A204.1 (cell line): ENCODE measurements around the gene CREB3L1.
"Not testable (repeated sequence)": the region's sequence is repeated elsewhere in the genome, so short reads cannot be mapped to it uniquely, and the experiment has no call there.

Source experiments
- FAIRE-seq: peaks from 2 replicates; lab custom pipeline; 2012; peaks lifted over from hg19 to GRCh38; lab: Jason Lieb, UNC

Gene CREB3L1

DNA sequence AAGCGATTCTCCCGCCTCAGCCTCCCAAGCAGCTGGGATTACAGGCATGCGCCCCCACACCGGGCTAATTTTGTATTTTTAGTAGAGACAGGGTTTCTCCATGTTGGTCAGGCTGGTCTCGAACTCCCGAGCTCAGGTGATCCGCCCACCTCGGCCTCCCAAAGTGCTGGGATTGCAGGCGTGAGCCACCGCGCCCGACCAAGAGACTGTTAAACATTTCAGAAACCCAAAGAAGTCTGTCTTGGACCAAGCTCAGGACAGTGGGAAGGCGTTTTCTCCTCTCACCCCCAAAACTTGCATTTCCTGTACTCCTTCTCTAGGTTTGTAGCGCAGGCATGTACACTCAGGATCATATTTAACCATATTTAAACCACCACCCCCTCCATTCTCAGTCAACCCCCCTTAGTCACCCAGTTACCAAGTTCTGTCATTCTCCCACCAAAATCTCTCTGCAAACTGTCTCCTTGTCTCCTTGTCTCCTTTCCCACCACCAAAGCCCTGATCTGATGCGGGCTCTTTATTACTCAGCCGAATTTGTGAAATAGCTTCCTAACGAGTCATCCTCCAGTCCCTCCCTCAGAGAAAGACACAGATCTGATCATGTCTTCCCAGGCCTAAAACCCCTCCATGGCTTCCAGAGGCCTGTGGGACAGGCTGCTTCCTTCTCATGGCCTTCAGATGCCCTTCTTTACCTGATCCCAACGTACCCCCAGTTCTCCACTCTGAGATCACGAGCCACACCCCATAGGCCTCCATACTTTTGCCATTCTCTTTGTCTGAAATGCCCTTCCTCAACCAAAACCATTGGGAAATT lies 29.0 kb upstream of the CREB3L1 start:
- FAIRE-seq = no peak

DNA sequence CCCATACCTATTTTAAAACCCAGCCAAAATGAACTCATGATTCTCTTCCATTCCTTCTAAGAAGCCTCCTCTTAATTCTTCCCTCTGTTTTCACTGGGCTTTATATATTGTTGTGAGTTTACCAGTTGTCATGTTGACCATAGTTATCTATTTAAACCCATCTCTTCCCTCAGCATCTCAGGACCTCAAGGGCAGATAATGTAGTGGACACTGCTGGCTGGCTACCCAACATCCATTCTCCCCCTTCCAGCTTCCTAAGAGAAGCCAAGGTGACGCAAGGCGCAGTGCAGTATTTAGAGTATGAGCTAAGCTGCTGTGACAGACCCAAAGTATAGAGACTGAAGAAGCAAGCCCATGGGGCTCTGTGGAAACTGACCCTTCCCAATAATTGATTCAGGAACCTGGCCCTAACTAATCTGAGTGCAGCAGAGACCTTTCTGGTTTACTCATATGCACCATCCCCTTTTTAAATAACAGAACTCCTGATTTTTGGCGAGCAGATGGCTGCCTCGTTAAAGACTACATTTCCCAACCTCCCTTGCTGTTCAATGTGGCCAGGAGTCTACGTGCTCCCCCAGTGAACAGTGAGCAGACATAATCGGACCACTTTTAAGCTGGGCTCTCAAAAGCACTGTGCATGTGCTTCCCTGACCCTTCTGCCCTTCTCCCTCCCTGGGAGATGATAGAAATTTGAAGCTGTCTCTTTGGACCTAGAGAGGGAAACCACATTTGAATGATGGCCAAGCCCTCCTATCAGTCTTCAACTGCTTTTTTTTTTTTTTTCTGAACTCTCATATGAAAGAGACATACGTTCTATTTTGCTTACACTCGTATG lies 28.1 kb upstream of the CREB3L1 start:
- FAIRE-seq = no peak

DNA sequence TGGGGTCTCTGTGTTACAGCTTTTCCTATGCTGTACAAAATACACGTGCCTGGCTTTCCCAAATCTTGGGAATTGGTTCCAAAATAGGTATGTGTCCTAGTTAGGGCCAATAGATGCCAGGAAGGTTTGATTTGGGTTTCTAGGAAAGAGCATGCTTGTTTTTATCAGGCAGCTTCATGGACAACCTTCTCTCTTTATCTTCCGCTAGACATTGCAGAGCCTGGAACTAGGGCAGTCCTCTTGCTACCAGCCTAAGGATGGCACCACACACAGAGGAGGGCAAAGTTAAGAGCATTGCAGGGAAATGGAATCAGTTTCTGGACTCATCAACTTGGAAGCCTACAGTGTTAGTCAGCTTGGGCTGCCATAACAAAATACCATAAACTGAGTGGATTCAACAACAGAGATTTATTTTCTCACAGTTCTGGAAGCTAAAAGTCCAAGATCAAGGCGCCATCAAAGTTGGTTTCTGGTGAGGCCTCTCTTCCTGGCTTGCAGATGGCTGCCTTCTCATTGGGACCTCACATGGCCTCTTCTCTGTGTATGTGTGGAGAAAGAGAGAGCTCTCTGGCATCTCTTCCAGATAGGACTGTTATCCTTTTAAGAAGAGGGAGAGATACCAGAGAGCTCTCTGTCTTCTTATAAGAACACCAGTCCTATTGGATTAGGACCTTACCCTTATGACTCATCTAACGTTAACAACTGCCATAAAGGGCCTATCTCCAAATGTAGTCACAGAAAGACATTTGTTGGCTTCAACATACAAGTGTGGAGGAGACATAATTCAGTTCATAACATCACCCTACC lies 27.3 kb upstream of the CREB3L1 start:
- FAIRE-seq = no peak

DNA sequence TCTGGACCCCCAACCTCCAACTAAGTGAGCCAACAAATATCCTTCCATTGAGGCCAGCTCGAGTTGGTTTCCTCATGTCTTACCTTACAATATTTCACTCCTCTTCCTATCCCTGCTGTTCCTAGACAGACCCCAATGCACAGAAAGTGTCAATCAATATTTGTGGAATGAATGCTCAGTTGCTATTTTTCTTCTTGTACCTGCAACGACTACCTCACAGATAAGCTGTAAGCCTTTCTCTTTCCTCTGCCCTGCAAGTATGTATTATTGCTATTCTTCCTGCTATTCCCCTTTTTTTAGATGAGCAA lies 26.8 kb upstream of the CREB3L1 start:
- FAIRE-seq = no peak

DNA sequence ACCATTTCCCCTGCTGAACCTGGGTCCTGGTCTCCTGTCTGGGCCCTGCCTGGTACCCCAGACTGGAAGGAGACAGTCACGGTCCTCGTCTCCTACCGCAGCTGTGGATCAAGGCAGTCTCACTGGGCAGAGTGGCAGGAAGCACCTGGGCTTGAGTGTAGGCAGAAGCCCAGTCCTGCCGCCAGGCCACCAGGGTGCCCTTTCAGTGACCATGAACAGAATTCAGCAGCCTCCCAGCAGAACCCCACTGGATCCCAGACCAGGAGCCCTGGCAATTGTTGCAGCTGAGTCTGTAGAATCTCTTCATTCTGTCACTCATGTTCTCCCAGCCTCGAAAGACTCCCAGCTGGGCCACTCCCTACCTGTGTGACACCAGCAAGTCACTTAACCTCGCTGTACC lies 25.5 kb upstream of the CREB3L1 start:
- FAIRE-seq = no peak

DNA sequence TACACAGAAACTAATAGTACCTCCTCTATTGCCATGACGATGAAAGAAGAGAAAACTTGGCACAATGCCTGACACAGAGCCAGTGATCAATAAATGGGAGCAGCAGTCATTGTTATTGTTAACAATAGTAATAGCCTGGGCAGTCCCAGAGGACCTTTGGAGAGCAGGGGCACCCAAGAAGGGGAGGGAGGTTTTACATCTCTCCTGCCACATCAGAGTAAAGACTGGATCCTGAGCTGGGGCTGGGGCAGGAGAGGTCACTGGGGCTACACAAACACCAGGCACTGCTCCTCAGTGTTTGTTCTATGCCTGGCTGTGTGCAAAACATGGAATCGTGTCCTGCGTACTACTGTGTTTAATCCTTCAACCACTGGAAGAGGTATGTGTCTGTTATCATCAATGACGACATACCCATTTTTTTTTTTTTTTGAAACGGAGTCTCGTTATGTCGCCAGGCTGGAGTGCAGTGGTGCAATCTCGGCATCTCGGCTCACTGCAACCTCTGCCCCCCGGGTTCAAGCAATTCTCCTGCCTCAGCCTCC lies 25.0 kb upstream of the CREB3L1 start:
- FAIRE-seq = no peak

DNA sequence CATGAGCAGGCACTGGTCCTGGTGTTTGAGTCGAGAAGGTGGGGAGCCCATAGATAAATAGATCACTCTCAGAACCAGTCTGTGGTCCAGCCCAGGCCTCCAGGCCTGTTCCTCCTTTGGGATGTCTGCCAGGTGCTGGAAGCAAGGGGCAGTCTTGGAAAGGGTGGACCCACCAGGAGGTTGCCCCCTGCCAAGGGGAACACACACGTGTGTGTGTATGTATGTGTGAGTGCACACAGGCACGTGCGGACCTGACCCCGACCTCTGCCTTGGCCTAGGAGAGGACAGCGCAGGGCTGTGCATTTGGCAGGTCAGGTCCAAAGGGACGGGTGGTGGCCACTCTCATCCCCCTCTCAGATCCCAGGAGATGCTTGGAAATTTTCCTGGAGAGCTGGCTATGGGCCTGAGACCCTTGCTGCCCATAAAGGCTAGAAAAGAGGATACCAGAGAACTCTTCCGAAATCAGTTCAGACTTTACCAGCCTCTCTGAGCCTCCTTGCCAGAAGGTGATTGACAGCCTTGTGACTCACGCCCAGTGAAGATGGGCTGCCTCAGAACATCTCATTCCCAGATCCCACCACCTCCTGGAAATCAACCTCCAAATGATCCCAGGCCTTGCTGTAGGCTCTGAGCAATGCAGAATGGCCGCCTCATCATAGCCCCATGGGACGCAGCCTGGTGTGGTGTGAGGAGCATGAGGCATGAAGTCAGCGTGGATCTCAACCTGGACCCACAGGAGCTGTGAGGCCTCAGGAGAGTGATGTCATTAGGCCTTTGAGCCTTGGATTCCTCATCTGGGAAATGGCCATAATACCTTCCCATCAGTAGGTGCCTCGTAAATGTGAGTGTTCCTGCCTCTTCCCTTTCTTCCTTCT lies 24.0 kb upstream of the CREB3L1 start:
- FAIRE-seq = no peak

DNA sequence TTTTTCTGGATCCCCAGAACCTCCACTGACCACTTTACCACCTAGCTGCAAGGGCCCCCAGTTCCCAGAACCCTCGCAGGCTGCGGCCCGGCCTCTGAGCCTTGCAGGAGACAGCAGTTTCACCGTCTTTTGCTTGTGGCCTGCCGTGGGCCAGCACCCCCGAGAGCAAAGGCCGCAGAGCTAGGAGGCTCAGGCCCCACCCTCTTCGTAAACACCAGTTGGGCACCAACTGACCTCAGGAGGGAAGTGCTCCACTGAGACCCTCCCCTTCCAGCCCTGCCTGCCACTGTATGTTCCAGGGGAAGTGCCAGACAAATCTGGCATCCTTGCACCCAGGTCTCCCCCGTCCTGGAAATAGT lies 23.4 kb upstream of the CREB3L1 start:
- FAIRE-seq = no peak

DNA sequence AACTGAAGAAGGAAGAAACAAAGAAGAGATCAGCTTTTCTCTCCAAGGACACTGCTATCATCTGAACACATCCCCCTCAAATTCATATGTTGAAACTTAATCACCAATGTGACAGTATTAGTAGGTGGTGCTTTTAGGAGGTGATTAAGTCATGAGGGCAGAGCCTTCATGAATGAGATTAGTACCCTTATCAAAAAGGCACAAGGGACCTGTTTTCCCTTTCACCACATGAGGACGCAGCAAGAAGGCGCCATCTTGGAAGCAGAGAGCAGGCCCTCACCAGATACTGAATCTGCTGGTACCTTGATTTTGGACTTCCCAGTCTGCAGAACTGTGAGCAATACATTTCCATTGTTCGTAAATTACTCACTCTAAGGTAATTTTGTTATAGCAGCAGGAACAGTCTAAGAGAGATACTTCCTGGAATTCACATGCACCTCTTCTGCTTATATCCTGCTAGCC lies 20.9 kb upstream of the CREB3L1 start:
- no peak for FAIRE-seq

DNA sequence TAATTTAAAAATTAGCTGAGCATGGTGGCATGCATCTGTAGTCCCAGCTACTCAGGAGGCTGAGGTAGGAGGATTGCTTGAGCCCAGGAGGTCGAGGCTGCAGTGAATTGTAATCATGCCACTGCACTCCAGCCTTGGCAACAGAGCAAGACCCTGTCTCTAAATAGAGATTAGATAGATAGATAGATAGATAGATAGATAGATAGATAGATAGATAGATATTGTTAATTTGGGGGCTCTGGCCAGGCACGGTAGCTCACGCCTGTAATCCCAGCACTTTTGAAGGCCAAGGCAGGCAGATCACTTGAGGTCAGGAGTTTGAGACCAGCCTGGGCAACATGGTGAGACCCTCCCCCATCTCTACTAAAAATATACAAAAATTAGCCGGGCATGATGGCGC lies 18.1 kb upstream of the CREB3L1 start:
- not testable (repeated sequence) for FAIRE-seq

DNA sequence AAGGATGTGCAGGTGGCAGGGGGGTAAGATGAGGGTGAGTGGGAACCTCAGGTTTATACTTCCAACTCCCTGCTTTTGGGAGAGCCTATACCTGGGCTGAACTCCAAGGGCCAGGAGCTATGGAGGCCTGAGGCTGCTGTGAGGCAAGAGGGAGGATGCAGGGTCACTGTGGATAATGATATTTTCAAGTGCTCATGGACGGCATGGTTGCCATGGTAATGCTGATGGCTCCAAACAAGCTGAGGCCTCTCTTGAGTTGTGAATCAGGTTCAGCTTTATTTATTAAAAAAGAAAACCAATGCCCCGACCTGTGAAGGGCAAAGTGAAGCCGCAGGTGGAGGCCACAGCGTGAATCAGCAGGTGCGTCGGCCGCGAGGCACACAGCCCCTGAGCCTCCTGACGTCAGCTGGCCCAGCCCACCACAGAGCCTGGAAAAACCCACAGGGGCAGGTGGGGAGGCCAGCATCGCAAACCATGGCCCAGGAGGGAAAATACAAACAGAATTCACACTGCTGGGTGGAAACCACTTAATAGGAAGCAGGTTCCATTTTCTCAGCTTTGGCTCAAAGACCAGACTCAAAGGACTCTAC lies 17.4 kb upstream of the CREB3L1 start:
- no peak for FAIRE-seq

DNA sequence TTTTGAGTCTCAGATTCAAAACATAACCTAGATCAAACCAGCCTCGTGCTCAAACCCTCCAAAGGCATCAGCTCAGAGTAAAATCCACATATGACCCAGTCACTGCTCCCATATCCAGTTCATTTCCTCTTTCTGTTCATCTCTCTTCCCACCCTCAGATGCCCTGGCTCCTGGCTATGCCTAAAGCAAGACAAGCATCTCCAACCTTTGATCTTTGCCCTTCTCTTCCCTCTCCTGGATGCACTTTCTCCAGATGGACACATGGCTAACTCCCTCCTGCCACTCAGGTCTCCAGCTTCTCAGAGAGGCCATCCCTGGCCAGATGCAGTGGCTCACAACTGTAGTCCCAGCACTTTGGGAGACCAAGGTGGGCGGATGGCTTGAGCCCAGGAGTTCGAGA lies 14.3 kb upstream of the CREB3L1 start:
- FAIRE-seq = no peak

DNA sequence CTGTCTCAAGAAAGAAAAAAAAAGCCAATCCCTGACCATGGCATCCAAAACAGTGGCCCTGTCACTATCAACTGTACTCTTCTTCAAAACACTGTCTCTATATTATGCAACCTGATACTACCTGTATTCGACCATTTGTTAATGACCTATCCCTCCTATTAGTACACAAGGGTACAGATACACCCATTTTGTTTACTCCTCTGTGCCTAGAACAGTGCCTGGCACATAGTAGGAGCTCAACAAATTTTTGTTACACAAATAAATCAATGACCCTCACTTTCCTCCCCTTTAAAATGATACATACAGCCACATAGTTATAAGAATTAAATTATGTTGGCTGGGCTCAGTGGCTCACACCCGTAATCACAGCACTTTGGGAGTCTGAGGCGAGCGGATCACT lies 13.4 kb upstream of the CREB3L1 start:
- no peak for FAIRE-seq

DNA sequence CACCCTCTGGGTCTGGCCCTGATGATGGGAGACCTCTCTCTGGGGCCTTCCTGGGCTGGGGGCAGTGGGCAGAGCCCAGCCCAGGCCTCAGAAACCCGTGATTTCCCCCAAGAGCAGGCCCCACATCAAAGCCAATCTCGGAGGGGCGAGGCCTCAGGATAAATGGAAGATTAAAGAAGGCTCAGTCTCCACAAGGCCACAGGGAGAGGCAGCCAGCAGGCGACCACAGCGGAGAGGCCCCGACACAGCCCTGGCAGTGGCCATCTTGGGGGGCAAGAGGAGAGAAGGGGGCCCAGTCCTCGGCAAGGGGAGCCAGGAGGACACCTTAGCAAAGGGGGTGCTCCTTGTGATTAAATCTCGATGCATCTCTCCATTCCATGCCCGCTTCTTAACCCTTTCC lies 12.5 kb upstream of the CREB3L1 start:
- no peak for FAIRE-seq

DNA sequence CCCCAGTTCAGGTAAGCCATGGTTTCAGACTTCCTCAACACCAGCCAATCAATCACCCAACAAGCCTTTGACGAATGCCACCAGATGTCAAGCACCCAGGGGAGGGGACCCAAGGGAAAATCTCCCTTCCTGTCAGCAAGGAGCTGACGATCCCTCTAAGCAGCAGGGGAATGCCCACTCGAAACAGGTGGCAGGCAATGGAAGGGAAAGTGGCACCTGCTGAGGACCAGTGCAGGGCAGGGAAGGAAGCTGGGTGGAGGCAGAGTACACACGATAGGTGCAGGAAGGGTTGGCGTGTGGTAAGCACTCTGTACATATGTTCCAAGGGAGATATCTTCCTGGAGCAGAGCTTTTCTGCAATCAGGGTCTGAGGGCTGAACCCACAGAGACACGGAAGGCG lies 11.7 kb upstream of the CREB3L1 start:
- FAIRE-seq = no peak

DNA sequence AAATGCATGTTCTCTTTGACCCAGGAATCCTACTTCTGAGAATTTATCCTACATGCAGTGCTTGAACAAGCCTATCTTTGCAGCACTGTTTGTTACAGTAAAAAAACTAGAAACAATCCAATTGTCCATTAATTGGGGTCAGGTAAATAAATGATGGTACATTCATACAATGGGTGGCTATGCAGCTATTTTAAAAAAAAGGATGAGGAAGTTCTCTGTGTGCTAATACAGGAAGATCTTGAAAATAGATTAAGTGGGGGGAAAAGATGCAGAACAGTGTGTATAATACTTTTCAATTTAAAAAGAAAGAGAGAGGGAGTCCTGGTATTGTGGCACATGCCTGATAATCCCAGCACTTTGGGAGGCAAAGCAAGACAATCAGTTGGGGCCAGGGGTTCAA lies 9.5 kb upstream of the CREB3L1 start:
- FAIRE-seq = no peak

DNA sequence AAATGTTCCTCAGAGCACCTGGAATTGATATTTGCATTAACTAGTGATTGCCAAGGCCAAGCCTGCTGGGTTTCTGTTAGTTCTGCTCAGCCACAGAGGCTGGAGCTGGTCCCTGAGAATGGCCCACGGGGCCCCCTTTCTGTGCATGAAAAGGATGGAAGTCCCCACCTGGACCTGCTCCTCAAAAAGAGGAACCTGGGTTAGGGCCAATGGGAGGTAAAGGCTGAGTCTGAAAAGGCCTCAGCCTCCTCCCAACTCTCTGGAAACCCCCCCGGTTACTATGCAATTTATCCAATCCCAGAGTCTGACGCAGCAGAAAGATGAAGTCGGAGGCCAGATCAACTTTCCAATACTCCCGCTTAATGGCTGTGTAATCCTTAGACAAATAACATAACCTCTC lies 6.8 kb upstream of the CREB3L1 start:
- FAIRE-seq = no peak

DNA sequence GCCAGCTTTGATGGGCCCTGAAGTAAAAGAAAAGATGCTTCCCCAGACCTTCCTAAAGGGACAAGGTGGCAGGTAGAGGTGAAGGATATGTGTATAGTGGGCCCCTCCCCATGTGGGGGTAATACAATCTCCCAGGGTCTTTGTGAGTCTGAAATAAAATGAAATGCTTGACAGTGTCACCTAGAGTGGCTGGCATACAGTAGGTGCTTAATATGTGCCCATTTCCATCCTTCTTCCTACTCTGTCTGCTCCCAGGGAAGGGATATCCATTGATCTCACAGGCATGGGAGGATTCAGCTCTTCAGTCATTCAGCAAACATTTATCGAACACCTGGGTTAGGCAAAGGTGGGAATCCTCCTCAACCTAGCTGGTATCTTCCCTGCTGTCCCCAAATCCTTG lies 6.1 kb upstream of the CREB3L1 start:
- FAIRE-seq = no peak

DNA sequence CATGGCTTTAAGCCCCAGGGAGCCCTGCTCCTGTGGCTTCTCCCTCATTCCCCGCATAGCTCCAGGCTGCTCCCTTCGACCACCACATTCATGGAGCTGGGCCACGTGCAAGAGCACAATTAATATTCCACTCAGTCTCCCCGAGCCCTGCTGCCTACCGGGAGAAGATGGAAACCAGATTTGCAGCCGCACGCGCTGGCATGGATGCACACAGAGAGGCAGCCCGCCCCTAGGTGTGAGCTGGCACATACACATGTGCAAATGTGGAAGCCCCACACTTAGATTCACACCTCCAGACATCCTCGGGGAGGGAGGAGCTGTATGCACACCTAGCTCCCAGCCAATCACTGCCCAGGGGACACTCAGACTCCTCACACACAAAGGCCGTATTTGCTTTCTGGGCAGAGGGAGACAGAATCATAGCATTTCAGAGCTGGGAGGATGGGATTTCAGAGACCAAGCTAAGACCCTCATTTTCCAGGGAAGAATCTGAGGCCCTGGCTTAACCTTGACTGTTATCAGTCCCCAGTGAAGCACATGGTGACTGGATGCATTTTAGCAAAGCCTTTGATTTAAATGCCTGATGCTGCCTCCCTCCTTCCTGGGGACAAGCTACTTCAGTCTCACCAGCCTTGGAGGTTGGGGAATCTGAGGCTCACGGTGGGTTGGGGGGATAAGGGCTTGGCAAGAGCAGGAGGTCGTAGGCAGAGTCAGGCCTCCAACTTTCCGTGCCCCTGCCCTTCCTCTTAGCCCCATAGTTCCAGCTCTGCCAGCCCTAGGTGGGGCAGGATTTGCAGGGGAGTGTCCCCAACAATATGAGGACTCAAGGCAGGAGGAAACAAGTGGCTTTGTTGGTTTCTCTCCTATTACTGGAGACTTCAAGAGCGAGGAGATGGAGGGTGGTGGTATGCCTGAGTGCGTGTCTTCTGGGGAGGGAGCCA lies 5.3 kb upstream of the CREB3L1 start:
- no peak for FAIRE-seq

DNA sequence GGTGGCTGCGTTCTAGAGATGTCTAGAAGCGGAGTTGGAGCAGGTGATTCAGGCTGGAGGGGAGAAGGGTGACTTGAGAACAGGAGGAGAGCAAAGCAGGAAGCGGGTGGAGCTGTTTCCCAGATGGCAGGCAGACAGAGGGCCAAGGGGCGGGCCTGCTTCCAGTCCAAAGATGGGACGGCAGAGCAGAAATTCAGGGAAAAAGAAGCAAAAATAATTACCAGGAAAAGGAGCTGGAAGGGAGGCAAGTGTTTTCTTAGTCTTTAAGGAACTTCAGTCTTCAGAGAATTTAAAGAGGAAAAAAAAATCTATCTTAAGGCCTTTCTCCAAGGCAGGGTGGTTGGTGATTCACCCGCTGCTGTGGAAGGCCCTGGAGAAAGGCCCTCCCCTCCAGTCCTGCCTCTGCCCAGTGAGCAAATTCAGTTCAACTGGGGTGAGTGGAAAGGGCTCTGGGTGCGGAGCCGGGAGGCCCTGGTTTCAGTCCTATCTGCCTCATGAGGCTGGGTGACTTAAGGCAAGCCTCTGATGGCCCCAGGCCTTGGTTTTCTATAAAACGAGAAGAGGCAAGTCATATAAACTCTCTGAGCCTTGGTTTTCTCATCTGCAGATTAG lies 4.5 kb upstream of the CREB3L1 start:
- no peak for FAIRE-seq
